ENCODE measurements around the gene ZNF33B. TPM values are rescaled to one million over a fixed set of nuclear protein-coding genes. Genes with fewer than 3 reads are reported as not detected.

The ZNF33B gene
- total and polyA plus RNA-seq, 9 of the 15 experiments (the other 6 are each of a cell fraction or from before 2014, with no cell fraction given), result 6.9 to 23.9 (median 15.4) TPM

GRCh38 chr10:42553064-42553407 lies 85.3 kb downstream of the ZNF33B start (continued):
- TF ChIP-seq TRIM28 (IDR thresholded peaks at IDR 0.05), result 0 out of 2 replicates have a peak, but pooled peaks have one; percentile 49
- TF ChIP-seq GABPA (tag; conservative IDR thresholded peaks at IDR 0.05; ENCODE audit: low read depth), result peak; percentile 2; the same call in 1 of the 2 replicates
- TF ChIP-seq CREB3L1 (IDR thresholded peaks at IDR 0.05; ENCODE audit: borderline replicate concordance, low read depth), result no peak
- TF ChIP-seq CBX1 (IDR thresholded peaks at IDR 0.05; ENCODE audit: low read depth), result peak; percentile 32; the same call in 1 of the 2 replicates
- TF ChIP-seq CREB5 (CRISPR knock-in tag; IDR thresholded peaks at IDR 0.05), result no peak
- 0 out of 2 replicates have a peak, but pooled peaks have one; percentile 32 for TF ChIP-seq FOXM1 (IDR thresholded peaks at IDR 0.05; ENCODE audit: low read depth)
- no peak for TF ChIP-seq FOXM1 (CRISPR knock-in tag; IDR thresholded peaks at IDR 0.05; ENCODE audit: low read depth)
- TF ChIP-seq STAT5B (CRISPR knock-in tag; IDR thresholded peaks at IDR 0.05), result no peak
- peak; percentile 3; the same call in 1 of the 2 replicates for TF ChIP-seq ELF1 (tag; IDR thresholded peaks at IDR 0.05)
- peak; percentile 36; the same call in 1 of the 2 replicates for TF ChIP-seq SPI1 (IDR thresholded peaks at IDR 0.05; ENCODE audit: borderline replicate concordance, low read depth, low read length)
- TF ChIP-seq ZNF175 (CRISPR knock-in tag; IDR thresholded peaks at IDR 0.05; ENCODE audit: low read depth), result 0 out of 2 replicates have a peak, but pooled peaks have one; percentile 11
- TF ChIP-seq XRCC5 (IDR thresholded peaks at IDR 0.05; ENCODE audit: low read depth, low read length), result 0 out of 2 replicates have a peak, but pooled peaks have one; percentile 11
- no peak for TF ChIP-seq AFF1 (IDR thresholded peaks at IDR 0.05; ENCODE audit: low read depth in 1 of 2, partially characterized antibody in 2 of 2)
